ENCODE data around the gene ATP8B4. TPM values are rescaled to one million over a fixed set of nuclear protein-coding genes. Genes with fewer than 3 reads are reported as not detected.
"Not testable (repeated sequence)": the region's sequence is repeated elsewhere in the genome, so short reads cannot be mapped to it uniquely, and the experiment has no call there.

The ATP8B4 gene
- total and polyA plus RNA-seq, 2 experiments from 2014 or later, result 0.89 to 1.5 TPM

- H3K9me2 ChIP-seq (ENCODE audit: insufficient read depth), result no peaks in the 10 kb centered on the region
- no peaks in the 10 kb centered on the region for H3K79me2 ChIP-seq (ENCODE audit: insufficient read depth)
- no peak for DNase-seq
- H2AFZ ChIP-seq, result no peak overlapping the region
- 73 to 75% methylated on average over 1 of the region's 1 CpG for WGBS, 2 experiments (ENCODE audit: low coverage in 1 of 2, low lambda C conversion rate in 2 of 2, missing lambda C conversion rate in 2 of 2)
- H3K9ac ChIP-seq, result no peak overlapping the region
- H3K9me3 ChIP-seq (ENCODE audit: low read depth), result no peaks in the 10 kb centered on the region
- H3K4me2 ChIP-seq (ENCODE audit: unreplicated experiment), result no peak overlapping the region
- H3K36me3 ChIP-seq (ENCODE audit: low read depth), result no peaks in the 10 kb centered on the region
- H3K4me1 ChIP-seq (ENCODE audit: insufficient read depth), result no peaks in the 10 kb centered on the region
- H4K20me1 ChIP-seq (ENCODE audit: insufficient read depth), result no peaks in the 10 kb centered on the region
- no peak overlapping the region for H3K27ac ChIP-seq
- no peaks in the 10 kb centered on the region for H3K27me3 ChIP-seq (replicated peaks; ENCODE audit: insufficient read depth)
- in situ Hi-C loops (cut with MboI), result no loop called here
- no peaks in the 10 kb centered on the region for H3F3A ChIP-seq (ENCODE audit: insufficient read depth)
- no peak for TF ChIP-seq EZH2phosphoT487 (IDR thresholded peaks at IDR 0.05; ENCODE audit: insufficient read depth, low read depth)
- TF ChIP-seq EZH2 (IDR thresholded peaks at IDR 0.05; ENCODE audit: insufficient read depth, poor library complexity, severe bottlenecking), result no peak
- no peak overlapping the region for H3K4me3 ChIP-seq
Measured at GRCh38 chr15:49964551-49964950, 154.5 kb downstream of the ATP8B4 start.

- Histone ChIP-seq H3K4me3 (no peak overlapping the region), H3F3A (ENCODE audit: insufficient read depth) (no peaks in the 10 kb centered on the region), H3K27me3 (replicated peaks; ENCODE audit: insufficient read depth) (no peaks in the 10 kb centered on the region), H2AFZ (no peak overlapping the region), H3K36me3 (ENCODE audit: low read depth) (no peaks in the 10 kb centered on the region), H3K9me2 (ENCODE audit: insufficient read depth) (no peaks in the 10 kb centered on the region), H3K27ac (no peak overlapping the region), H3K79me2 (ENCODE audit: insufficient read depth) (no peaks in the 10 kb centered on the region), H3K4me2 (ENCODE audit: unreplicated experiment) (no peak overlapping the region), H3K9me3 (ENCODE audit: low read depth) (no peaks in the 10 kb centered on the region), H3K9ac (no peak overlapping the region), H3K4me1 (ENCODE audit: insufficient read depth) (no peaks in the 10 kb centered on the region), H4K20me1 (ENCODE audit: insufficient read depth) (no peaks in the 10 kb centered on the region)
- TF ChIP-seq EZH2 (IDR thresholded peaks at IDR 0.05; ENCODE audit: insufficient read depth, poor library complexity, severe bottlenecking), result no peak
- no peak for TF ChIP-seq EZH2phosphoT487 (IDR thresholded peaks at IDR 0.05; ENCODE audit: insufficient read depth, low read depth)
- in situ Hi-C loops (cut with MboI), result no loop called here
- DNase-seq, result no peak
Measured at GRCh38 chr15:49964061-49964460, 155.0 kb downstream of the ATP8B4 start.

- in situ Hi-C loops (cut with MboI); H3F3A ChIP-seq (ENCODE audit: insufficient read depth): not testable (repeated sequence)
- 80% methylated on average over 9 of the region's 9 CpGs for WGBS, 2 experiments (ENCODE audit: low coverage in 1 of 2, low lambda C conversion rate in 2 of 2, missing lambda C conversion rate in 2 of 2)
Measured at GRCh38 chr15:49963033-49963772, 155.8 kb downstream of the ATP8B4 start.

GRCh38 chr15:49962044-49962602 lies 156.9 kb downstream of the ATP8B4 start:
- Histone ChIP-seq H3K9me2 (ENCODE audit: insufficient read depth) (no peaks in the 10 kb centered on the region), H3K79me2 (ENCODE audit: insufficient read depth) (no peaks in the 10 kb centered on the region), H3F3A (ENCODE audit: insufficient read depth) (no peaks in the 10 kb centered on the region), H3K27me3 (replicated peaks; ENCODE audit: insufficient read depth) (no peaks in the 10 kb centered on the region), H3K9me3 (ENCODE audit: low read depth) (no peaks in the 10 kb centered on the region), H3K4me2 (ENCODE audit: unreplicated experiment) (no peak overlapping the region), H2AFZ (no peak overlapping the region), H4K20me1 (ENCODE audit: insufficient read depth) (no peaks in the 10 kb centered on the region), H3K4me3 (no peak overlapping the region), H3K36me3 (ENCODE audit: low read depth) (no peaks in the 10 kb centered on the region), H3K4me1 (ENCODE audit: insufficient read depth) (no peaks in the 10 kb centered on the region), H3K27ac (no peak overlapping the region), H3K9ac (no peak overlapping the region)
- WGBS, 2 experiments (ENCODE audit: low coverage in 1 of 2, low lambda C conversion rate in 2 of 2, missing lambda C conversion rate in 2 of 2), result 47 to 56% methylated on average over 3 of the region's 3 CpGs
- no peak for TF ChIP-seq EZH2phosphoT487 (IDR thresholded peaks at IDR 0.05; ENCODE audit: insufficient read depth, low read depth)
- no peak for TF ChIP-seq EZH2 (IDR thresholded peaks at IDR 0.05; ENCODE audit: insufficient read depth, poor library complexity, severe bottlenecking)
- in situ Hi-C loops (cut with MboI), result no loop called here
- DNase-seq, result peak; percentile 13

More at GRCh38 chr15:49963033-49963772, 155.8 kb downstream of the ATP8B4 start:
- H3K27ac ChIP-seq; H3K79me2 ChIP-seq (ENCODE audit: insufficient read depth); H3K36me3 ChIP-seq (ENCODE audit: low read depth); H3K27me3 ChIP-seq (replicated peaks; ENCODE audit: insufficient read depth); H3K4me3 ChIP-seq; H2AFZ ChIP-seq; H3K4me2 ChIP-seq (ENCODE audit: unreplicated experiment); H3K9me2 ChIP-seq (ENCODE audit: insufficient read depth); DNase-seq; H3K9me3 ChIP-seq (ENCODE audit: low read depth); H3K9ac ChIP-seq; H4K20me1 ChIP-seq (ENCODE audit: insufficient read depth); H3K4me1 ChIP-seq (ENCODE audit: insufficient read depth): not testable (repeated sequence)

All from GM23248 (cell line).